Panc1 (cell line): Measurements from ENCODE around the gene CD300LG. TPM values are rescaled to one million over a fixed set of nuclear protein-coding genes. Genes with fewer than 3 reads are reported as not detected.

ENCODE experiments used
- ATAC-seq: fragments of 200-7000 bp; cut with Tn5 transposase; 2 replicates; pipeline ENCODE4 v1.9.1; 2020; ENCODE audit warnings: mild to moderate bottlenecking, moderate library complexity
- BruUV-seq: library from RNA; stranded (reverse); fragments of 400-500 nt; replicated peaks from 2 replicates; lab custom pipeline; 2021; lab: Mats Ljungman, UMichigan
- CTCF ChIA-PET: fragments of 300-600 bp; sonication (Branson Sonifier 250); formaldehyde crosslinking; loops from one replicate; lab custom pipeline; 2022; ENCODE audit warnings: antibody characterized with exemption; lab: Charles Lee
- POLR2A ChIA-PET: fragments of 300-600 bp; sonication (Branson Sonifier 250); formaldehyde crosslinking; loops from one replicate; lab custom pipeline; 2022; ENCODE audit warnings: antibody characterized with exemption; lab: Charles Lee
- DNase-seq: peaks from one replicate; pipeline ENCODE4 v3.0.0-alpha.2; 2010; ENCODE audit warnings: low read depth, low spot score
- H3K27ac ChIP-seq: 2 replicates; pipeline ENCODE4 v1.5.1; 2011; ENCODE audit warnings: mild to moderate bottlenecking, low read length, inconsistent platforms
- H3K27me3 ChIP-seq: fragments of 200-500 bp; sonication (Bioruptor generic); 2 replicates; pipeline ENCODE4 v1.6.0; 2014; ENCODE audit warnings: low read length, inconsistent platforms; ENCODE audit not compliant: control insufficient read depth, insufficient read depth
- H3K36me3 ChIP-seq: fragments of 200-500 bp; sonication (Bioruptor generic); 2 replicates; pipeline ENCODE4 v1.5.1; 2014; ENCODE audit warnings: inconsistent platforms, mild to moderate bottlenecking, low read length, moderate library complexity; ENCODE audit not compliant: control insufficient read depth, insufficient read depth
- H3K4me1 ChIP-seq: 2 replicates; pipeline ENCODE4 v1.5.1; 2011; ENCODE audit warnings: inconsistent platforms, mild to moderate bottlenecking, low read length, moderate library complexity; ENCODE audit not compliant: control insufficient read depth, insufficient read depth
- H3K4me3 ChIP-seq, 2 experiments: 2 replicates each; pipeline ENCODE4 v1.5.1; 2011 to 2012; ENCODE audit warnings: low read depth in 2 of 2, low read length in 2 of 2, mild to moderate bottlenecking in 2 of 2, inconsistent platforms in 1 of 2, moderate library complexity in 1 of 2
- H3K9me3 ChIP-seq: fragments of 200-500 bp; sonication (Bioruptor generic); 2 replicates; pipeline ENCODE4 v1.5.1; 2014; ENCODE audit warnings: low read depth, mild to moderate bottlenecking, inconsistent platforms, low read length, moderate library complexity; ENCODE audit not compliant: control insufficient read depth, insufficient read depth
- POLR2AphosphoS5 ChIP-seq: IDR thresholded peaks from 2 replicates; pipeline ENCODE4 v1.6.1; 2012; ENCODE audit warnings: mild to moderate bottlenecking, low read depth, low read length, moderate library complexity
- SIN3A ChIP-seq: IDR thresholded peaks from 2 replicates; pipeline ENCODE4 v1.6.1; 2012; ENCODE audit warnings: low read depth, mild to moderate bottlenecking, low read length, moderate library complexity, borderline replicate concordance; ENCODE audit not compliant: insufficient read depth
- TCF7L2 ChIP-seq: IDR thresholded peaks from 2 replicates; pipeline ENCODE4 v1.6.1; 2011; ENCODE audit warnings: mild to moderate bottlenecking, low read depth, low read length, inconsistent platforms
- in situ Hi-C: cut with HindIII; loops from 2 replicates; pipeline ENCODE4 v1.10.0; 2016; ENCODE audit warnings: low sequenced_read_pairs, low pct_unique_long_range_greater_than_20kb
- intact Hi-C: fragments of 100-400 bp; cut with micrococcal nuclease; formaldehyde crosslinking; loops from one replicate; pipeline ENCODE4 v1.10.0; 2022; ENCODE audit not compliant: unreplicated experiment
- total RNA-seq: library from RNA; stranded (reverse); gene quantifications from one replicate; pipeline ENCODE4 v1.2.1, GENCODE V29; 2021; ENCODE audit not compliant: unreplicated experiment
- TF ChIP-seq, protein P1 (sequence below): fragments of 450-650 bp; IDR thresholded peaks from 2 replicates; pipeline ENCODE4 v1.5.1; 2017; ENCODE audit warnings: mild to moderate bottlenecking
- TF ChIP-seq, protein P2 (sequence below), 2 experiments: IDR thresholded peaks; 2 replicates each; pipeline ENCODE4 v1.6.1; 2011 to 2012; ENCODE audit warnings: low read depth in 2 of 2, control low read depth in 1 of 2, low read length in 1 of 2, mild to moderate bottlenecking in 1 of 2, moderate library complexity in 1 of 2; ENCODE audit not compliant: insufficient read depth in 1 of 2

Gene CD300LG
- total RNA-seq, 1 experiment from 2014 or later, result not detected

DNA sequence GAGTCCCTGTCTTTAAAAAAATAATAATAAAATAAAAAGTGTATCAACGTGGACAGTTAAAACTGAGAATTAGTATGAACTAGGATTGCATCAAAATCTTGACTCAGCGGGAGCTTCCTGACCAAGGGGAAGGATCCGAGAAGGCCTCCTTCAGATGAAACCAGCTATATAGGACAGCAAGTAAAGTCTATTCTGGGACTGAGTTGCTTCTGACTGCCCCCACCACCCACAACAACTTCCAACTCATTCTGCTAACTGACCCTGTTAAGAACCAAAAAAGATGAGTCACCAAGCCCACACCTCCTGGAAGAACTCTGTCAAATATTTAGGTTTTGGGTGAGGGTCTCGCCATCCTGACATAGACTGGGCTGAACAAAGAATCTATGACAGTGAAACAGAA, 38.9 kb upstream of the CD300LG start:
- H3K4me1 ChIP-seq, result no peaks in the 10 kb centered on the region
- H3K27ac ChIP-seq, result no peak overlapping the region
- BruUV-seq, result no TSS peak
- no peaks in the 10 kb centered on the region for H3K9me3 ChIP-seq
- CTCF ChIA-PET, result no interaction called here
- H3K36me3 ChIP-seq, result no peaks in the 10 kb centered on the region
- intact Hi-C loops, result no loop called here
- ATAC-seq (no peak), DNase-seq (no peak)
- in situ Hi-C loops, result no loop called here
- TF ChIP-seq, protein P1, sequence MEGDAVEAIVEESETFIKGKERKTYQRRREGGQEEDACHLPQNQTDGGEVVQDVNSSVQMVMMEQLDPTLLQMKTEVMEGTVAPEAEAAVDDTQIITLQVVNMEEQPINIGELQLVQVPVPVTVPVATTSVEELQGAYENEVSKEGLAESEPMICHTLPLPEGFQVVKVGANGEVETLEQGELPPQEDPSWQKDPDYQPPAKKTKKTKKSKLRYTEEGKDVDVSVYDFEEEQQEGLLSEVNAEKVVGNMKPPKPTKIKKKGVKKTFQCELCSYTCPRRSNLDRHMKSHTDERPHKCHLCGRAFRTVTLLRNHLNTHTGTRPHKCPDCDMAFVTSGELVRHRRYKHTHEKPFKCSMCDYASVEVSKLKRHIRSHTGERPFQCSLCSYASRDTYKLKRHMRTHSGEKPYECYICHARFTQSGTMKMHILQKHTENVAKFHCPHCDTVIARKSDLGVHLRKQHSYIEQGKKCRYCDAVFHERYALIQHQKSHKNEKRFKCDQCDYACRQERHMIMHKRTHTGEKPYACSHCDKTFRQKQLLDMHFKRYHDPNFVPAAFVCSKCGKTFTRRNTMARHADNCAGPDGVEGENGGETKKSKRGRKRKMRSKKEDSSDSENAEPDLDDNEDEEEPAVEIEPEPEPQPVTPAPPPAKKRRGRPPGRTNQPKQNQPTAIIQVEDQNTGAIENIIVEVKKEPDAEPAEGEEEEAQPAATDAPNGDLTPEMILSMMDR, result no peak
- TF ChIP-seq TCF7L2 (no peak), POLR2AphosphoS5 (no peak), SIN3A (no peak)
- TF ChIP-seq, protein P2, sequence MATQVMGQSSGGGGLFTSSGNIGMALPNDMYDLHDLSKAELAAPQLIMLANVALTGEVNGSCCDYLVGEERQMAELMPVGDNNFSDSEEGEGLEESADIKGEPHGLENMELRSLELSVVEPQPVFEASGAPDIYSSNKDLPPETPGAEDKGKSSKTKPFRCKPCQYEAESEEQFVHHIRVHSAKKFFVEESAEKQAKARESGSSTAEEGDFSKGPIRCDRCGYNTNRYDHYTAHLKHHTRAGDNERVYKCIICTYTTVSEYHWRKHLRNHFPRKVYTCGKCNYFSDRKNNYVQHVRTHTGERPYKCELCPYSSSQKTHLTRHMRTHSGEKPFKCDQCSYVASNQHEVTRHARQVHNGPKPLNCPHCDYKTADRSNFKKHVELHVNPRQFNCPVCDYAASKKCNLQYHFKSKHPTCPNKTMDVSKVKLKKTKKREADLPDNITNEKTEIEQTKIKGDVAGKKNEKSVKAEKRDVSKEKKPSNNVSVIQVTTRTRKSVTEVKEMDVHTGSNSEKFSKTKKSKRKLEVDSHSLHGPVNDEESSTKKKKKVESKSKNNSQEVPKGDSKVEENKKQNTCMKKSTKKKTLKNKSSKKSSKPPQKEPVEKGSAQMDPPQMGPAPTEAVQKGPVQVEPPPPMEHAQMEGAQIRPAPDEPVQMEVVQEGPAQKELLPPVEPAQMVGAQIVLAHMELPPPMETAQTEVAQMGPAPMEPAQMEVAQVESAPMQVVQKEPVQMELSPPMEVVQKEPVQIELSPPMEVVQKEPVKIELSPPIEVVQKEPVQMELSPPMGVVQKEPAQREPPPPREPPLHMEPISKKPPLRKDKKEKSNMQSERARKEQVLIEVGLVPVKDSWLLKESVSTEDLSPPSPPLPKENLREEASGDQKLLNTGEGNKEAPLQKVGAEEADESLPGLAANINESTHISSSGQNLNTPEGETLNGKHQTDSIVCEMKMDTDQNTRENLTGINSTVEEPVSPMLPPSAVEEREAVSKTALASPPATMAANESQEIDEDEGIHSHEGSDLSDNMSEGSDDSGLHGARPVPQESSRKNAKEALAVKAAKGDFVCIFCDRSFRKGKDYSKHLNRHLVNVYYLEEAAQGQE (IDR thresholded peaks at IDR 0.05; ENCODE audit: insufficient read depth in 1 of 2, low read depth in 2 of 2, low read length in 1 of 2), result no peak
- H3K27me3 ChIP-seq, result no peaks in the 10 kb centered on the region
- POLR2A ChIA-PET, result no interaction called here
- no peak overlapping the region for H3K4me3 ChIP-seq

DNA sequence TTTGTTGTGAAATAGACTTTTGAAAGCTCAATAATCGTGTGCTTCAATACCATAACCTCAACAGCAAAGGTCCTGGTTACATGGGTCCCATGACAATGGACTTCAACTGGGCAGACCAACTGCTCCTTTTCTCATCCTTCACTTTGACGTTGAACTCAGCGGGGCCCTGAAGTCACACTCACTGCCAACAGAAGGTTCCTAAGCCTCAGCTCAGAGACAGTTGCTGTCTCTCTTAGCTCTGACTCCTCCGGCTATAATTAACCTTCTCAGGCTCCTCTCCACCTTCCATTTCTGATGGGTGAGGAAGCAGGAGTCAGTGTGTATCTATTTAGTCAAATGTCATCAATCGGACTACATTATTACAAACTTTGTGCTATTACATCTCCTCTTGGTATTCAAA, 37.9 kb upstream of the CD300LG start:
- CTCF ChIA-PET, result no interaction called here
- no peak for DNase-seq
- H3K27ac ChIP-seq, result no peak overlapping the region
- in situ Hi-C loops (no loop called here), intact Hi-C loops (no loop called here)
- H3K36me3 ChIP-seq, result no peaks in the 10 kb centered on the region
- POLR2A ChIA-PET, result no interaction called here
- TF ChIP-seq, protein P2 (IDR thresholded peaks at IDR 0.05; ENCODE audit: insufficient read depth in 1 of 2, low read depth in 2 of 2, low read length in 1 of 2), result no peak
- TF ChIP-seq, protein P1, result no peak
- TF ChIP-seq POLR2AphosphoS5 (no peak), TCF7L2 (no peak), SIN3A (no peak)
- no peaks in the 10 kb centered on the region for H3K9me3 ChIP-seq
- no peaks in the 10 kb centered on the region for H3K27me3 ChIP-seq
- BruUV-seq, result no TSS peak
- ATAC-seq, result no peak
- H3K4me3 ChIP-seq, result no peak overlapping the region
- H3K4me1 ChIP-seq, result no peaks in the 10 kb centered on the region
